D721Med (cell line): ENCODE measurements around the gene FOXP3.
A peak's percentile ranks its signal among the peaks of the same experiment; 100 is the strongest.

Experiments
- DNase-seq: peaks from one replicate; pipeline ENCODE4 v3.0.0; 2011; ENCODE audit warnings: low spot score; ENCODE audit not compliant: insufficient read length
- FAIRE-seq: peaks from 2 replicates; lab custom pipeline; 2011; peaks lifted over from hg19 to GRCh38; lab: Jason Lieb, UNC
- TF ChIP-seq, protein P1 (sequence below): IDR thresholded peaks from 2 replicates; pipeline ENCODE4 v1.5.1; 2012; ENCODE audit warnings: mild to moderate bottlenecking, control low read depth; ENCODE audit not compliant: insufficient read depth; ENCODE audit errors: missing control alignments

Gene FOXP3

DNA sequence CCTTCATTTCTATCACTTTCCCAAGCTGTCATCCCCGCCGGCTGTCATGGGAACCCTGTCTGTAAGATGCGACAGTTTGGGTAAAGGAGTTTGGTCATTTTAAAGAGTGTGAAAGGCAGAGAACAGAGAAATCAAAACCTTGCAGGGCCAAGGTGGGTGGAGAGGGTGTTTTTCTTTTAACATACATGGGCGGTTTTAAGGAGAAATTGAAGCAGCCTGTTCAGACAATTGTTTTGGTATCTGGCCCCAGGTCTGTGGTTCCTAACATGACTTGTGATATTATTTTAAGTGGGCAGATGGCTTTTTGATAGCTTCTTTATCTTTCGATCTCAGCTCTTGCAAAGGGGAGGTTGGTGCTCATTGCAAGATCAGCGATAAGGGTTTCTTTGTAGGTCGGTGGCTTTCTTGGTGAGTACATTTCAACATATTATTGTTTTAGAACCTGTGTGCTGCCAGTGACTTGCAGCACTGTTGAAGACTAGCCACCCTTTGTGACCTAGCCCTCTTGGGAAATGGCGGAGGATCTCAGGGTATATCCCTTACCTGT, 8.7 kb upstream of the FOXP3 start:
- TF ChIP-seq, protein P1, sequence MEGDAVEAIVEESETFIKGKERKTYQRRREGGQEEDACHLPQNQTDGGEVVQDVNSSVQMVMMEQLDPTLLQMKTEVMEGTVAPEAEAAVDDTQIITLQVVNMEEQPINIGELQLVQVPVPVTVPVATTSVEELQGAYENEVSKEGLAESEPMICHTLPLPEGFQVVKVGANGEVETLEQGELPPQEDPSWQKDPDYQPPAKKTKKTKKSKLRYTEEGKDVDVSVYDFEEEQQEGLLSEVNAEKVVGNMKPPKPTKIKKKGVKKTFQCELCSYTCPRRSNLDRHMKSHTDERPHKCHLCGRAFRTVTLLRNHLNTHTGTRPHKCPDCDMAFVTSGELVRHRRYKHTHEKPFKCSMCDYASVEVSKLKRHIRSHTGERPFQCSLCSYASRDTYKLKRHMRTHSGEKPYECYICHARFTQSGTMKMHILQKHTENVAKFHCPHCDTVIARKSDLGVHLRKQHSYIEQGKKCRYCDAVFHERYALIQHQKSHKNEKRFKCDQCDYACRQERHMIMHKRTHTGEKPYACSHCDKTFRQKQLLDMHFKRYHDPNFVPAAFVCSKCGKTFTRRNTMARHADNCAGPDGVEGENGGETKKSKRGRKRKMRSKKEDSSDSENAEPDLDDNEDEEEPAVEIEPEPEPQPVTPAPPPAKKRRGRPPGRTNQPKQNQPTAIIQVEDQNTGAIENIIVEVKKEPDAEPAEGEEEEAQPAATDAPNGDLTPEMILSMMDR: no peak
- no peak for FAIRE-seq
- DNase-seq: no peak

DNA sequence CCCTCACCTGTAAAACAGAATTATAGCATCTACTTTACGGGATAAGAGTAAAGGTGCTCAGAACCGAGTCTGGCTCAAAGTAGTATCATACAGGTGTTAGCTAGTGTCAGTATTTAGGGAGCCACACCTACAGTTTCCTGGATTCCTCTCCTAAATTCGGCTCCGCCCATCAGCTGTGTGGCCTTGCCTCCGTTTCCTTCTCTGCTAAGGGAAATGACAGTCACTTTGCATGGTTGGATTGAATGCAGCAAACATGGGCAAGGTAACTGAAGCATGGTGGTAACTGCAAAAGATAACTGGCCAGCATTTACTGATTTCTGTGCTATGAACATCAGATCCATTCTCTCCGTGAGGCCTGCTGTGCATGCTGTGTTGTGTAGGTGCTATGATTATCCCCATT, 7.9 kb upstream of the FOXP3 start:
- FAIRE-seq (no peak), DNase-seq (no peak)
- TF ChIP-seq, protein P1: no peak

DNA sequence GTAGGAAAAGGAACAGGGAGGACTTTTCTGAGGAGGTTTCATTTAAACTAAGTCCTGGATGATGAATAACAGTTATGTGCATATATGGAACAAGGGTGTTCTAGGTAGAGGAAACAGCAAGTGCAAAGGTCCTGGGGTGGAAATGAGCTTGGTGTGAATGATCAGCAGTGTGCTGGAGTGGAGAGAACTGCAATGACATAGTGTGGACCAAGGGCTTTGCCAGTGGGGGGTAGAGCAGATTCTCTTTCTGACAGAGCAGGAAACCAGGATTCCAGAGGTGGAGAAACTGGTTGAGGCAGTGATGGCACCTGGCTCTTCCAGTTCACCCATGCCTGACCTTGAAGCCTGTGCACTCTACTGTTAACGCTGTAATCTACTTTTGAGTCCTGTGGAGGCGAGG, 6.8 kb upstream of the FOXP3 start:
- no peak for DNase-seq
- FAIRE-seq: no peak
- TF ChIP-seq, protein P1: no peak

DNA sequence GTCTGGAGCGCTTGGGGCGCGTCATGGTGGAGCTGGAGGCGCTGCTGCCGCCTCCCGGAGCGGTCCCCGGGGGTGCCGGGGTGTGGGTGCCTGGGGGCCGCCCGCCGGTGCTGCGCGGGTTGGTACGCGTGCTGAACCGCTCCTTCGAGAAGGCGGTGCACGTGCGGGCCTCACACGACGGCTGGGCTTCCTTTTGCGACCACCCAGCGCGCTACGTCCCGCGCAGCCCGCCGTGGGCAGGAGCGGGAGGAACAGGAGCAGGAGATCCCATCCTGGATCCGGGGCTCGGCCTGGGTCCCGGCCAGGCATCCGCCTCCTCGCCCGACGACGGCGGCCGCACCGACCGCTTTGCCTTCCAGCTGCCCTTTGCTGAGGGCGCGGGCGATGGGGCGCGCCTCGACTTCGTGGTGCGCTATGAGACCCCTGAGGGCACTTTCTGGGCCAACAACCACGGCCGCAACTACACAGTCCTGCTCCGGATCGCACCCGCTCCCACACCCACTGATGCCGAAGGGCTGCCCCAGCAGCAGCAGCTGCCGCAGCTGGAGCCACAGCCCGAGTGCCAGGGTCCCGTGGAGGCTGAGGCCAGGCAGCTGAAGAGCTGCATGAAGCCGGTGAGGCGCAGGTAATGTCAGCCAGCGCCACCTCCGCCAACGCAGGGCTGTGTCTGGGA, 5.9 kb upstream of the FOXP3 start:
- DNase-seq (no peak), FAIRE-seq (no peak)
- TF ChIP-seq, protein P1: no peak

DNA sequence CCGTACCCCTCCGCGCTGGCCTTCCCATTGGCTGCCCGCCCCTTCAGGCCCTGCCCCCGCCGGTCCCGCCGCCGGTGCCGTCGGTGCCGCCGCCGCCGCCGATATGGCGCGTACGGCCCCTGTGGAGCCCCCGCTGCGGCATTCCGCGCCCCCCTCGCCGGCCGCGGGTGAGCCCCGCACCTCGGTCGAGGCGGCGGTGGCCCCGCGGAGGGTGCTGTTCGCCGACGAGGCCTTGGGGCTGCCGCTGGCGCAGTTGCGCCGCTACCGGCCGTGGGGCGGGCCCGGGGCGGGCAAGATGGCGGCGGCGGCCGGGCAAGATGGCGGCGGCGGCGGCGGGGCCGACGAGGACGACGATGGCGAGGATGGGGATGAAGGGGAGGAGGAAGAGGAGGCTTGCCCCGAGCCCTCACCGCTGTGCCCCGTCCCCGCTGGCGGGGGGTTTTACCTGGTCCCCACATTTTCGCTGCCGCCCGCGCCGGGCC, 5.3 kb upstream of the FOXP3 start, which contains the start of gene PPP1R3F:
Gene PPP1R3F, plus strand, starts transcription at position 27 of the 482 bp plus-strand sequence. Its CDS starts 77 bp downstream, at position 104.
- FAIRE-seq (no peak), DNase-seq (no peak)
- TF ChIP-seq, protein P1: no peak

DNA sequence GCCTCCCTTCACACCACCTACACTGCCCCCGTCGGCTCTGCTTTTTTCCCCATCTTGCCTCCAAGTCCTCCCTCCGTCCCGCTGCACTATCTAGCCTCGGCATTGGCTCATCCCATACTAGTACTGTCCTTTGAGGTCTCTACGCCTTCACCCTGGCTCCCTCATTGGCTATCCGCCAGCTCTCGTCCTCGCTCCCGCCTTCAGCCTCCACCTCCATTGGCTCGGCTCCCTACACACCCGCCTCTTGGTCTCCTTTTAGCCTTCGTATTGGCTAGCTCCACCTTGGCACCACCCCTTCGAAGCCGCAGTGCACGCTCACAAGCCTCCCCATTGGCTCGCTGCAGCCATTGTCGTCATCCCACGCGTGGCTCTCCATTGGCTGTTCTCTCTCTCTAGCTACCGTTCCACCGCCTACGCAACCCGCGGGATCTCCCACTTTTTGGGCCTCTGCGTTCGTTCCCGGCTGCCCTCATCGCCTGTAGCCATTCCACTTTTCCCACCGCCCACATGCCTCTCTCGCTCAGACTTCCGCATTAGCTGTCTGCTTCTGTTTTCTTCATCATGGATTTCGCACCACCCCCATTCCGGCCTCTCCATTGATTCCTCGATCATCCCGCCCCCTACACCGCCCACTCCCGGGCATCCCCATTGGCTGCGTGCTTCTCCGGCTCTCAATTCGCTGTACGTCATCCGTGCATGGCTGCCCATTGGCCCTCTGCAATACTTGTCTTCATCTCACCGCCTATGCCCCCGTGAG, 4.7 kb upstream of the FOXP3 start:
- TF ChIP-seq, protein P1: no peak
- FAIRE-seq (peak; percentile 58), DNase-seq (peak; percentile 47)
